Tongue (tissue), 2 donors: Measurements from ENCODE around the gene ASB2. TPM values are rescaled to one million over a fixed set of nuclear protein-coding genes. Genes with fewer than 3 reads are reported as not detected.

Source experiments
- DNase-seq: peaks from one replicate; pipeline ENCODE4 v3.0.0-alpha.2; 2015
- total RNA-seq: library from RNA; depleted of rRNA; stranded (reverse); fragments of >200 nt; gene quantifications from one replicate; pipeline ENCODE4 v1.2.3, GENCODE V29; 2014

Gene ASB2
- total RNA-seq, result 69.5 TPM

- no peak for DNase-seq
Measured at GRCh38 chr14:93976477-93977057, at the start of gene ASB2. Gene ASB2 (minus strand): TSS chr14:93976570. CDS start chr14:93964539, 12,031 bp downstream.

- DNase-seq, result no peak
Measured at GRCh38 chr14:94025720-94026119, 49.4 kb upstream of the ASB2 start.

- no peak for DNase-seq
Measured at GRCh38 chr14:94024549-94024948, 48.2 kb upstream of the ASB2 start.

GRCh38 chr14:94022532-94023411 lies 46.4 kb upstream of the ASB2 start:
- no peak for DNase-seq

GRCh38 chr14:94021416-94022157 lies 45.2 kb upstream of the ASB2 start:
- DNase-seq, result no peak

- DNase-seq, result no peak
Measured at GRCh38 chr14:94021001-94021400, 44.6 kb upstream of the ASB2 start.

GRCh38 chr14:94020267-94020666 lies 43.9 kb upstream of the ASB2 start:
- DNase-seq, result no peak

GRCh38 chr14:94019329-94019728 lies 43.0 kb upstream of the ASB2 start:
- DNase-seq, result no peak

GRCh38 chr14:94018308-94018707 lies 41.9 kb upstream of the ASB2 start:
- no peak for DNase-seq

GRCh38 chr14:94016446-94016976 lies 40.1 kb upstream of the ASB2 start:
- no peak for DNase-seq

- no peak for DNase-seq
Measured at GRCh38 chr14:94015223-94015622, 38.9 kb upstream of the ASB2 start.

- no peak for DNase-seq
Measured at GRCh38 chr14:94014382-94014781, 38.0 kb upstream of the ASB2 start.

GRCh38 chr14:94011795-94012194 lies 35.4 kb upstream of the ASB2 start:
- peak; percentile 39 for DNase-seq

- DNase-seq, result no peak
Measured at GRCh38 chr14:94010625-94011024, 34.3 kb upstream of the ASB2 start.

- DNase-seq, result peak; percentile 66
Measured at GRCh38 chr14:94009767-94010166, 33.4 kb upstream of the ASB2 start.

GRCh38 chr14:94008234-94008633 lies 31.9 kb upstream of the ASB2 start:
- no peak for DNase-seq

- no peak for DNase-seq
Measured at GRCh38 chr14:94005324-94006073, 29.1 kb upstream of the ASB2 start.

- DNase-seq, result no peak
Measured at GRCh38 chr14:94004015-94004414, 27.6 kb upstream of the ASB2 start.

- no peak for DNase-seq
Measured at GRCh38 chr14:94003397-94003796, 27.0 kb upstream of the ASB2 start.

GRCh38 chr14:94001501-94002396 lies 25.4 kb upstream of the ASB2 start:
- peak; percentile 90 for DNase-seq

- DNase-seq, result peak; percentile 67
Measured at GRCh38 chr14:94001016-94001415, 24.6 kb upstream of the ASB2 start.
